Endodermal cell (in vitro differentiated cells): ENCODE results near the gene FRS2. TPM values are rescaled to one million over a fixed set of nuclear protein-coding genes. Genes with fewer than 3 reads are reported as not detected.

ENCODE experiments used
- DNase-seq: peaks from one replicate; pipeline ENCODE4 v3.0.0-alpha.2; 2017
- H3K27ac ChIP-seq: 2 replicates; pipeline ENCODE4 v1.5.1; 2013; ENCODE audit warnings: mild to moderate bottlenecking, low read depth, low read length, moderate library complexity
- H3K27me3 ChIP-seq: 2 replicates; pipeline ENCODE4 v1.6.1; 2013; ENCODE audit warnings: mild to moderate bottlenecking, low read length, moderate library complexity; ENCODE audit not compliant: insufficient read depth, control insufficient read depth, poor library complexity, severe bottlenecking
- H3K36me3 ChIP-seq: 2 replicates; pipeline ENCODE4 v1.7.0; 2013; ENCODE audit warnings: mild to moderate bottlenecking, low read length, moderate library complexity; ENCODE audit not compliant: control insufficient read depth, insufficient read depth
- H3K4me1 ChIP-seq: one replicate; pipeline ENCODE4 v1.7.0; 2013; ENCODE audit warnings: low read length; ENCODE audit not compliant: control insufficient read depth, insufficient read depth
- H3K4me3 ChIP-seq: 2 replicates; pipeline ENCODE4 v1.5.1; 2013; ENCODE audit warnings: mild to moderate bottlenecking, low read length, moderate library complexity
- H3K9ac ChIP-seq: 2 replicates; pipeline ENCODE4 v1.6.1; 2013; ENCODE audit warnings: mild to moderate bottlenecking, low read length, moderate library complexity; ENCODE audit not compliant: poor library complexity, severe bottlenecking; ENCODE audit errors: extremely low read depth
- H3K9me3 ChIP-seq: 2 replicates; pipeline ENCODE4 v1.6.1; 2013; ENCODE audit warnings: mild to moderate bottlenecking, low read length, moderate library complexity; ENCODE audit not compliant: control insufficient read depth
- H3K27ac Mint-ChIP-seq: 2 replicates; pipeline ENCODE4 v1.8.0; 2020; ENCODE audit warnings: mixed read lengths
- H3K27me3 Mint-ChIP-seq: 2 replicates; pipeline ENCODE4 v1.8.0; 2021; ENCODE audit warnings: mild to moderate bottlenecking, mixed read lengths; ENCODE audit not compliant: insufficient read depth
- H3K36me3 Mint-ChIP-seq: 2 replicates; pipeline ENCODE4 v1.8.0; 2020; ENCODE audit warnings: low read depth, mixed read lengths
- H3K4me1 Mint-ChIP-seq: 2 replicates; pipeline ENCODE4 v1.8.0; 2020; ENCODE audit warnings: mixed read lengths
- H3K4me3 Mint-ChIP-seq: 2 replicates; pipeline ENCODE4 v1.8.0; 2020; ENCODE audit warnings: mild to moderate bottlenecking, moderate library complexity, mixed read lengths
- H3K9me3 Mint-ChIP-seq: 2 replicates; pipeline ENCODE4 v1.8.0; 2020; ENCODE audit warnings: mild to moderate bottlenecking, mixed read lengths
- CTCF ChIP-seq: fragments of 200-600 bp; sonication (generic); conservative IDR thresholded peaks from 2 replicates; pipeline ENCODE4 v1.5.0; 2021; ENCODE audit warnings: antibody characterized with exemption, mild to moderate bottlenecking
- WGBS, 2 experiments: methylation state at CpG; one replicate each; pipeline versions ENCODE4 v1.1.5 to v1.1.7; 2013; ENCODE audit warnings: missing lambda C conversion rate in 2 of 2, mixed read lengths in 1 of 2; ENCODE audit not compliant: insufficient coverage in 1 of 2, insufficient read length in 1 of 2; 5-methylcytosine and 5-hydroxymethylcytosine counted together
- total RNA-seq, 2 donors: library from RNA; stranded (reverse); fragmentation: NEBNext Ultra II Directional in 1 of 2; extraction: Animal tissue kit (Norgen Biotek cat#: 25700) in 1 of 2; gene quantifications; 2 replicates in 1 of 2; 3 replicates in 1 of 2; pipeline ENCODE4 v1.2.1, GENCODE V29; 2021

FRS2 gene
- total RNA-seq, 2 donors from 2014 or later: 63.1 to 65.8 TPM

GRCh38 chr12:69575346-69575745 is 105.2 kb downstream of the FRS2 start:
- WGBS, 2 experiments: 88 to 96% methylated on average over 1 to 3 of the region's 3 CpGs
- H3K27ac Mint-ChIP-seq: no peak overlapping the region

GRCh38 chr12:69578283-69578682 is 108.1 kb downstream of the FRS2 start:
- WGBS, 2 experiments: 92 to 100% methylated on average over 1 to 2 of the region's 2 CpGs
- H3K4me1 Mint-ChIP-seq: peaks cover 3% of the 10 kb centered on the region
- Histone ChIP-seq H3K4me1 (no peaks in the 10 kb centered on the region), H3K27ac (no peak overlapping the region), H3K36me3 (peaks cover 45% of the 10 kb centered on the region), H3K27me3 (no peaks in the 10 kb centered on the region), H3K9ac (no peak overlapping the region), H3K4me3 (no peak overlapping the region), H3K9me3 (no peaks in the 10 kb centered on the region)
- peaks cover 17% of the 10 kb centered on the region for H3K36me3 Mint-ChIP-seq
- no peak overlapping the region for H3K4me3 Mint-ChIP-seq
- no peaks in the 10 kb centered on the region for H3K27me3 Mint-ChIP-seq
- DNase-seq: no peak
- H3K27ac Mint-ChIP-seq: no peak overlapping the region
- H3K9me3 Mint-ChIP-seq: no peaks in the 10 kb centered on the region
- no peak for TF ChIP-seq CTCF

More at GRCh38 chr12:69575346-69575745, 105.2 kb downstream of the FRS2 start:
- peaks cover 3% of the 10 kb centered on the region for H3K4me1 Mint-ChIP-seq
- TF ChIP-seq CTCF: no peak
- Histone ChIP-seq H3K36me3 (peaks cover 69% of the 10 kb centered on the region), H3K27ac (no peak overlapping the region), H3K4me1 (no peaks in the 10 kb centered on the region), H3K27me3 (no peaks in the 10 kb centered on the region), H3K9me3 (no peaks in the 10 kb centered on the region), H3K9ac (no peak overlapping the region), H3K4me3 (no peak overlapping the region)
- no peaks in the 10 kb centered on the region for H3K27me3 Mint-ChIP-seq
- H3K9me3 Mint-ChIP-seq: no peaks in the 10 kb centered on the region
- peaks cover 35% of the 10 kb centered on the region for H3K36me3 Mint-ChIP-seq
- no peak for DNase-seq
- no peak overlapping the region for H3K4me3 Mint-ChIP-seq

- Histone ChIP-seq H3K9ac (no peak overlapping the region), H3K4me3 (no peak overlapping the region), H3K27ac (no peak overlapping the region), H3K9me3 (no peaks in the 10 kb centered on the region), H3K4me1 (no peaks in the 10 kb centered on the region), H3K27me3 (no peaks in the 10 kb centered on the region), H3K36me3 (peaks cover 42% of the 10 kb centered on the region)
- no peak for TF ChIP-seq CTCF
- no peak overlapping the region for H3K4me3 Mint-ChIP-seq
- WGBS, 2 experiments: 88 to 100% methylated on average over 2 to 3 of the region's 4 CpGs
- DNase-seq: no peak
- H3K27ac Mint-ChIP-seq: no peak overlapping the region
- no peaks in the 10 kb centered on the region for H3K27me3 Mint-ChIP-seq
- no peaks in the 10 kb centered on the region for H3K9me3 Mint-ChIP-seq
- peaks cover 3% of the 10 kb centered on the region for H3K4me1 Mint-ChIP-seq
- peaks cover 15% of the 10 kb centered on the region for H3K36me3 Mint-ChIP-seq
Observed at GRCh38 chr12:69579029-69579428, 108.8 kb downstream of the FRS2 start.
